Natural killer cell (primary cell): ENCODE data around the gene PIGU. TPM values are rescaled to one million over a fixed set of nuclear protein-coding genes. Genes with fewer than 3 reads are reported as not detected.

Source experiments
- ATAC-seq, 3 donors: fragments of 150-1000 bp in 2 of 3; fragments of 200-7000 bp in 1 of 3; cut with Tn5 transposase; 1 replicate in 1 of 3; 2 replicates in 2 of 3; pipeline ENCODE4 v1.10.0; 2021; ENCODE audit warnings: mild to moderate bottlenecking in 2 of 3, moderate library complexity in 2 of 3
- DNase-seq, 2 donors: peaks; one replicate each; pipeline versions ENCODE4 v3.0.0 to v3.0.0-alpha.2; 2013 to 2021; ENCODE audit warnings: mixed read lengths in 1 of 2
- H3K27ac ChIP-seq: one replicate; pipeline ENCODE4 v1.5.1; 2013; ENCODE audit warnings: mild to moderate bottlenecking, low read length
- H3K27me3 ChIP-seq: one replicate; pipeline ENCODE4 v1.6.1; 2013; ENCODE audit warnings: low read length; ENCODE audit not compliant: control insufficient read depth, insufficient read depth
- H3K36me3 ChIP-seq: one replicate; pipeline ENCODE4 v1.6.1; 2013; ENCODE audit warnings: low read length; ENCODE audit not compliant: control insufficient read depth, insufficient read depth
- H3K4me1 ChIP-seq: one replicate; pipeline ENCODE4 v1.6.1; 2013; ENCODE audit warnings: low read length; ENCODE audit not compliant: control insufficient read depth, insufficient read depth
- H3K4me3 ChIP-seq: one replicate; pipeline ENCODE4 v1.5.1; 2013; ENCODE audit warnings: low read length
- H3K9me3 ChIP-seq: one replicate; pipeline ENCODE4 v1.6.1; 2013; ENCODE audit warnings: low read length; ENCODE audit not compliant: control insufficient read depth, insufficient read depth
- H3K27ac Mint-ChIP-seq, 2 donors: one replicate each; pipeline ENCODE4 v1.8.0; 2022; ENCODE audit warnings: mild to moderate bottlenecking in 2 of 2, mixed read lengths in 2 of 2, moderate library complexity in 1 of 2
- H3K27me3 Mint-ChIP-seq, 2 donors: one replicate each; pipeline ENCODE4 v1.8.0; 2022; ENCODE audit warnings: low read depth in 2 of 2, mixed read lengths in 2 of 2
- H3K36me3 Mint-ChIP-seq: one replicate; pipeline ENCODE4 v1.8.0; 2022; ENCODE audit warnings: mixed read lengths
- H3K4me1 Mint-ChIP-seq, 2 donors: one replicate each; pipeline ENCODE4 v1.8.0; 2022; ENCODE audit warnings: mixed read lengths in 2 of 2
- H3K4me3 Mint-ChIP-seq: one replicate; pipeline ENCODE4 v1.8.0; 2022; ENCODE audit warnings: mild to moderate bottlenecking, moderate library complexity, mixed read lengths
- H3K9me3 Mint-ChIP-seq, 2 donors: one replicate each; pipeline ENCODE4 v1.8.0; 2022; ENCODE audit warnings: mixed read lengths in 2 of 2
- WGBS: methylation state at CpG from one replicate; pipeline ENCODE4 v1.1.7; 2013; ENCODE audit warnings: missing lambda C conversion rate; ENCODE audit not compliant: insufficient coverage; 5-methylcytosine and 5-hydroxymethylcytosine counted together
- intact Hi-C: fragments of 100-400 bp; cut with micrococcal nuclease; formaldehyde crosslinking; loops from one replicate; pipeline ENCODE4 v1.14.2; 2022
- total RNA-seq, 4 donors: library from RNA; stranded (reverse); fragments of 120-200 nt in 1 of 4; gene quantifications; one replicate each; pipeline versions ENCODE4 v1.2.3 to v1.2.4, GENCODE V29; 2013 to 2022
- TF ChIP-seq, protein P1 (sequence below): fragments of 200-600 bp; IDR thresholded peaks from one replicate; pipeline ENCODE4 v1.8.0; 2022; ENCODE audit warnings: antibody characterized with exemption

PIGU gene
- total RNA-seq, 3 donors from 2014 or later (not counting 1 experiment from before 2014, with no cell fraction given) = 7.0 to 11.1 (median 8.2) TPM

DNA sequence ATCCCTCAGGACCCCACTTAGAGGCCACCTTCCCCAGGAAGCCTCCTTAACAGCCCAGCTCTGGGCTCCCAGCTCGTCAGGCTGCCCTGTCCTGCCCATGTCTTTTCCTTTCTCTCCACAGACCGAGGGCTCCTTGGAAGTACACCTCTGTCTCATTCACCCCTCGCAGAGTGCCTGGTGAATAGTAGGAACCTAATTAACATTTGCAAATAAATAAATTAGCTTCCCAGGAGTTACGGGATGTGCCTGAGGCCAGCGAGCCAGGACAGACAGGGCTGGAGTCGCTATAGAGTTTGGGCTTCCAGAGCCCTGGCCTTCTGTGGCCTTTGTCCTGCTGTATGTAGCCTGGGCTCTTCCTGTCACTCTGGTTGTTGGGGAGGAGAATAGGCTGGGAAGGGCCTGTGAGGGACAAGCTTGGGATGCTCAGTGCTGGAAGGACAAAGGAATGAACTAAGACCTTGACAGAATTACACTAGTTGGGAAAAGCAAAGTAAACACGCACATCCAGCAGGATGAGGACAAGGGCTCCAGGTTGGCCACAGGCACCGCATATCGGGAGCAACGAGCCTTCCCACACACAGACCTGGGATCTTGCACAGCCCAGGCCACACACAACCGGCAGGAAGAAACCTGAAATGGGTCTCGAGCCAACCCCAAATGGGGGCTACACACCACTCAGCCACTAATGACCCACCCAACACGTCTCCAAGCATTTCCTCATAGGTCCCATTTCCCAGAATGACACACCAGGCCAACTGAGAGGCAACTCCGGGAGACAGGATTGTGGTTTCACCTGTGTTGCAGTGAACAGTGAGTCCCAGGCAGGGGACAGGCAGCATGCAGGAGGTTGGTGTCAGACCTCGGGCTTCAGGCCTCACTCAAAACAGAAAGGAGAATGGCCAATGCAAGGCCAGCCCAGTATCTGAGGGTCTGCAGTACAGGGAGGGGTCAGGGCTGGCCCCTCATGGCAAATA, 108.7 kb downstream of the PIGU start:
- no peaks in the 10 kb centered on the region for H3K27me3 ChIP-seq
- H3K4me1 Mint-ChIP-seq = peaks cover 8 to 9% of the 10 kb centered on the region in 2 donors
- DNase-seq (no peak), ATAC-seq (no peak)
- H3K4me3 ChIP-seq = no peak overlapping the region
- H3K36me3 ChIP-seq = peaks cover 8% of the 10 kb centered on the region
- no peaks in the 10 kb centered on the region for H3K4me1 ChIP-seq
- TF ChIP-seq, protein P1, sequence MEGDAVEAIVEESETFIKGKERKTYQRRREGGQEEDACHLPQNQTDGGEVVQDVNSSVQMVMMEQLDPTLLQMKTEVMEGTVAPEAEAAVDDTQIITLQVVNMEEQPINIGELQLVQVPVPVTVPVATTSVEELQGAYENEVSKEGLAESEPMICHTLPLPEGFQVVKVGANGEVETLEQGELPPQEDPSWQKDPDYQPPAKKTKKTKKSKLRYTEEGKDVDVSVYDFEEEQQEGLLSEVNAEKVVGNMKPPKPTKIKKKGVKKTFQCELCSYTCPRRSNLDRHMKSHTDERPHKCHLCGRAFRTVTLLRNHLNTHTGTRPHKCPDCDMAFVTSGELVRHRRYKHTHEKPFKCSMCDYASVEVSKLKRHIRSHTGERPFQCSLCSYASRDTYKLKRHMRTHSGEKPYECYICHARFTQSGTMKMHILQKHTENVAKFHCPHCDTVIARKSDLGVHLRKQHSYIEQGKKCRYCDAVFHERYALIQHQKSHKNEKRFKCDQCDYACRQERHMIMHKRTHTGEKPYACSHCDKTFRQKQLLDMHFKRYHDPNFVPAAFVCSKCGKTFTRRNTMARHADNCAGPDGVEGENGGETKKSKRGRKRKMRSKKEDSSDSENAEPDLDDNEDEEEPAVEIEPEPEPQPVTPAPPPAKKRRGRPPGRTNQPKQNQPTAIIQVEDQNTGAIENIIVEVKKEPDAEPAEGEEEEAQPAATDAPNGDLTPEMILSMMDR = no peak
- H3K27me3 Mint-ChIP-seq = no peaks in the 10 kb centered on the region
- H3K4me3 Mint-ChIP-seq = no peak overlapping the region
- intact Hi-C loops = no loop called here
- H3K27ac ChIP-seq = no peak overlapping the region
- H3K9me3 ChIP-seq = no peaks in the 10 kb centered on the region
- H3K36me3 Mint-ChIP-seq = no peaks in the 10 kb centered on the region
- H3K9me3 Mint-ChIP-seq = no peaks in the 10 kb centered on the region
- 93% methylated on average over 15 of the region's 15 CpGs for WGBS
- peak overlapping the region in 1 of 2 donors; percentile 33 for H3K27ac Mint-ChIP-seq

DNA sequence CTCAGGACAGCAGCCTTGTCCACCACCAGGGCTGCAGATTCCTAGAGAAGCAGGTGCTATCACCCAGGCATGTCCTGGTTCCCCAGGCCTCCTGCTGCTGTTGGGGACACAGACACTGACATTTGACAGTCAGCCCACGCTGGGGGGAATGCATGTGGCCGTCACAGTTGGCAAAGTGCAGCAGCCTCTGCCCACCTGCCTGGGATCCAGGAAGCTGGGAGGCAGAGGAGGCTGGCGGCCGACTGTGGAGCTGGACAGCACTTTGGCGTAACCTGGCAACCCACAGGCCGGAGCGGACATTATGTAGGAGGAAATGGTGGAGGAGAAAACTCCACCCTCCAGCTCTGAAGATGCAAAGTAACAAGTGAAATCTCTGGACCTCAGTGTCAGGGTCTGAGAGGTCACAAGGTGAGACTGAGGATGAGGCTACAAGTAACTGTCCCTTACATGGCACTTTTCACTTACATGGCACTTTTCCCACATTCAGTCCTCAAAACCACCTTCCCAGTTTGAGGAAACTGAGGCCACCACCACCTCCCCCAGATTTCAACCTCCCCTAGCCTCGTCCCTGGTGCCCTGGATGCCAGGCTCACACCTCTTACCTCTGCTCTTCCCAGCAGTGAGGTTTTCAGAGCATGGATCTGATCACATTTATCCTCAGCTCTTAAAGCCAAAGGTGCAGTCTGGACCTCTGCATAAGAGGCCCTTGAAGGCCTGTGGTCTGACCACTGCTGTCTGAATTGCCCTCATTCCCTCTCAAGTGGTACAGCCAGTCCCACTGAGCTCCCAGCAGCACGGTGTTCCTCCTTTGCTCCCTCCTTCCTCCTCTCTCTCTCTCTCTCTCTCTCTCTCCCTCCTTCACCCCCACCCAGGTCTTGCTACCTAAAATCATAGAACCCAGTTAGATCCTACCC, 109.7 kb downstream of the PIGU start:
- TF ChIP-seq, protein P1 = no peak
- Mint-ChIP-seq H3K4me3 (no peak overlapping the region), H3K4me1 (peaks cover 9 to 12% of the 10 kb centered on the region in 2 donors), H3K36me3 (no peaks in the 10 kb centered on the region), H3K27me3 (no peaks in the 10 kb centered on the region), H3K9me3 (no peaks in the 10 kb centered on the region), H3K27ac (peak overlapping the region in 1 of 2 donors; percentile 33)
- ATAC-seq (no peak), DNase-seq (no peak)
- no peak overlapping the region for H3K4me3 ChIP-seq
- peaks cover 6% of the 10 kb centered on the region for H3K36me3 ChIP-seq
- H3K4me1 ChIP-seq = no peaks in the 10 kb centered on the region
- intact Hi-C loops = no loop called here
- H3K27ac ChIP-seq = no peak overlapping the region
- WGBS = 93% methylated on average over 9 of the region's 9 CpGs
- H3K9me3 ChIP-seq = no peaks in the 10 kb centered on the region
- no peaks in the 10 kb centered on the region for H3K27me3 ChIP-seq

DNA sequence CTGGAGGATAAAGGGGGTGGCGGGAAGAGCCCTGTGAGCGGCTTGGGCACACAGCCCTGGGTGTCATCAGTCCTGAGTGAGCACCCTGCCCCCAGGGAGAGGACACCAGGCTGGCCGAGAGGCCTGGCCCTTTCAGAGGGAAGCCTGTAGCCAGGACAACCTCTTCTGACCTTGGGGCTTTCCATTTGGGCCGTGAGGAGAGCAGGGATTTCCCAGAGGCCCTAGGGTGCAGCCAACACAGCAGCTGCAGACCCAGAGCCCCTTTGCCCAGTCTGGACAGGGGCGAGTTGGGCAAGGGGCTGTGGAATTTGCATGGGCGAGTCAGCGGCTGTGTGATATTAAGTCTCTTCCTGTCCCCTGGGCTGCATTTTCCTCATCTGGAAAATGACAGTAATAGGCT, 112.1 kb downstream of the PIGU start:
- DNase-seq (no peak), ATAC-seq (no peak)
- 86% methylated on average over 7 of the region's 7 CpGs for WGBS
- Mint-ChIP-seq H3K9me3 (no peaks in the 10 kb centered on the region), H3K4me1 (peaks cover 0 to 9% of the 10 kb centered on the region in 2 donors), H3K27ac (no peak overlapping the region), H3K4me3 (no peak overlapping the region), H3K27me3 (no peaks in the 10 kb centered on the region), H3K36me3 (no peaks in the 10 kb centered on the region)
- no peak overlapping the region for H3K27ac ChIP-seq
- no peaks in the 10 kb centered on the region for H3K27me3 ChIP-seq
- TF ChIP-seq, protein P1 = no peak
- peaks cover 2% of the 10 kb centered on the region for H3K36me3 ChIP-seq
- H3K9me3 ChIP-seq = no peaks in the 10 kb centered on the region
- intact Hi-C loops = loop anchor here (5.0 kb wide), 1 partner anchor 142 kb away; no protein-coding TSS in a partner anchor
- H3K4me1 ChIP-seq = no peaks in the 10 kb centered on the region
- no peak overlapping the region for H3K4me3 ChIP-seq
